GM20000 (cell line): ENCODE results near the gene STON1.
A peak's percentile ranks its signal among the peaks of the same experiment; 100 is the strongest.

Experiments
- DNase-seq: peaks from one replicate; pipeline ENCODE4 v3.0.0; 2012; ENCODE audit warnings: low spot score
- TF ChIP-seq, protein P1 (sequence below): IDR thresholded peaks from 2 replicates; pipeline ENCODE4 v1.5.1; 2012; ENCODE audit warnings: mild to moderate bottlenecking, control low read depth; ENCODE audit errors: extremely low read depth, missing control alignments

STON1 gene, protein sequence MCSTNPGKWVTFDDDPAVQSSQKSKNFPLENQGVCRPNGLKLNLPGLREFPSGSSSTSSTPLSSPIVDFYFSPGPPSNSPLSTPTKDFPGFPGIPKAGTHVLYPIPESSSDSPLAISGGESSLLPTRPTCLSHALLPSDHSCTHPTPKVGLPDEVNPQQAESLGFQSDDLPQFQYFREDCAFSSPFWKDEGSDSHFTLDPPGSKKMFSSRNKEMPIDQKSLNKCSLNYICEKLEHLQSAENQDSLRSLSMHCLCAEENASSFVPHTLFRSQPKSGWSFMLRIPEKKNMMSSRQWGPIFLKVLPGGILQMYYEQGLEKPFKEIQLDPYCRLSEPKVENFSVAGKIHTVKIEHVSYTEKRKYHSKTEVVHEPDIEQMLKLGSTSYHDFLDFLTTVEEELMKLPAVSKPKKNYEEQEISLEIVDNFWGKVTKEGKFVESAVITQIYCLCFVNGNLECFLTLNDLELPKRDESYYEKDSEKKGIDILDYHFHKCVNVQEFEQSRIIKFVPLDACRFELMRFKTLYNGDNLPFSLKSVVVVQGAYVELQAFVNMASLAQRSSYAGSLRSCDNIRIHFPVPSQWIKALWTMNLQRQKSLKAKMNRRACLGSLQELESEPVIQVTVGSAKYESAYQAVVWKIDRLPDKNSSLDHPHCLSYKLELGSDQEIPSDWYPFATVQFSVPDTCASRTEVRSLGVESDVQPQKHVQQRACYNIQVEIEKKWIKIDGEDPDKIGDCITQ

DNA sequence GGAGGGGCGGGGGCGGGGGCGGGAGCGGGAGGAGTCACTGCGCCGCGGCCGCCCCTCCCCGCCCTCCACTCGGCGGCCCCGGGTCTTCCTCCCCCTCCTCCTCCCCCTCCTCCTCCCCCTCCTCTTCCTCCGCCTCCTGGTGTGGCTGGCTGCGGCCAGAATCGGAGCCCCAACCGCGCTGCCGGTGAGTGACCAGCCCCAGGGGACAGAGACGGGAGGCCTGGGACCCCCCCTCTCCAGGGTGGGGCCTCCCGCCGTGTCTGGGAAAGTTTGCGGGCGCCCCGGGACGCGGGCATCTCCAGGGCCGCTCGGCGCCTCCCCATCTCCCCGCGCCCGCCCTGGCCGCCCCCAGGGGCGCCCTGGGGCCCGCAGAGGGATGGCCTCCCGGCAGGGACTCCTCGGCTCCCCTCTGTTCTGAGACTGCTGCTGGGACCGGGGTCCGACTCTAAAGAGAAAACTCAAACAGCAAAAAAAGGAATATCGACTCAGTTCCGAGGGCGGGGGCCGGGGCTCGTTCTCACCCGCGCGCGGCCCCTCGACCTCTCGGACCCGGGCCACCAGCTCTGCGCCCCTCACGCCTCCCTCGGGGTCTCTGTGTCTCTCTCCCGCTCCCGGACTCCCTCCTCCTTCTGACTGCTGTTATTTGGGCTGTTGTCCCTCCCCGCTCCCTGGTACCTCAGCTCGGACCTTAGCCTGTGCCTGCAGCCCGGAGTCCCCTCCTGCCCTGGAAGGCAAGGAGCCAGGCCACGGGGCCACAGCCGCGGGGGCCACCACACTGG lies at the start of gene STON1:
Gene STON1, plus strand, starts transcription at position 122 of the 779 bp plus-strand sequence. CDS start 50,480 bp downstream, outside the sequence.
- peak; percentile 75 for DNase-seq

DNA sequence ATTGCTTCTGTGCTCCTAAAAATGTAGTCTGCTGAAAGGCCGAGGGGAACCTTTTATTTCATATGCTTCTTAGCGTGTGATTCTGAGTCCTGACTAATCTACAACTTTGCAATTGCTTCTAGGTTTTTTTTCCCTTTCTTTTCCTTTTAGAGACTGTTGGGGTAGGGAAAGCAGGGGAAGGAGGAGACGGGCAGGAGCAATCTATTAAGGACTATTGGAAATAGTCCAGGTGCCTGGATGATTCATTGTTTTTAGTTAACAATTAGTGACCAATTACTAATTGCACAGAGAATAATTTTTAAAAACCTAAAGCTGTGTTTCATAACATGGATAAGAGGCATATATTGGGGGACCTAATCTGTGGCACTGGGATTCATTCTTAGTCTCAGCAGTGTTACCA lies 49.4 kb upstream of the STON1 start:
- TF ChIP-seq, protein P1, sequence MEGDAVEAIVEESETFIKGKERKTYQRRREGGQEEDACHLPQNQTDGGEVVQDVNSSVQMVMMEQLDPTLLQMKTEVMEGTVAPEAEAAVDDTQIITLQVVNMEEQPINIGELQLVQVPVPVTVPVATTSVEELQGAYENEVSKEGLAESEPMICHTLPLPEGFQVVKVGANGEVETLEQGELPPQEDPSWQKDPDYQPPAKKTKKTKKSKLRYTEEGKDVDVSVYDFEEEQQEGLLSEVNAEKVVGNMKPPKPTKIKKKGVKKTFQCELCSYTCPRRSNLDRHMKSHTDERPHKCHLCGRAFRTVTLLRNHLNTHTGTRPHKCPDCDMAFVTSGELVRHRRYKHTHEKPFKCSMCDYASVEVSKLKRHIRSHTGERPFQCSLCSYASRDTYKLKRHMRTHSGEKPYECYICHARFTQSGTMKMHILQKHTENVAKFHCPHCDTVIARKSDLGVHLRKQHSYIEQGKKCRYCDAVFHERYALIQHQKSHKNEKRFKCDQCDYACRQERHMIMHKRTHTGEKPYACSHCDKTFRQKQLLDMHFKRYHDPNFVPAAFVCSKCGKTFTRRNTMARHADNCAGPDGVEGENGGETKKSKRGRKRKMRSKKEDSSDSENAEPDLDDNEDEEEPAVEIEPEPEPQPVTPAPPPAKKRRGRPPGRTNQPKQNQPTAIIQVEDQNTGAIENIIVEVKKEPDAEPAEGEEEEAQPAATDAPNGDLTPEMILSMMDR, result no peak
- no peak for DNase-seq

More for the DNA sequence above, at the start of gene STON1:
- TF ChIP-seq, protein P1, result no peak

DNA sequence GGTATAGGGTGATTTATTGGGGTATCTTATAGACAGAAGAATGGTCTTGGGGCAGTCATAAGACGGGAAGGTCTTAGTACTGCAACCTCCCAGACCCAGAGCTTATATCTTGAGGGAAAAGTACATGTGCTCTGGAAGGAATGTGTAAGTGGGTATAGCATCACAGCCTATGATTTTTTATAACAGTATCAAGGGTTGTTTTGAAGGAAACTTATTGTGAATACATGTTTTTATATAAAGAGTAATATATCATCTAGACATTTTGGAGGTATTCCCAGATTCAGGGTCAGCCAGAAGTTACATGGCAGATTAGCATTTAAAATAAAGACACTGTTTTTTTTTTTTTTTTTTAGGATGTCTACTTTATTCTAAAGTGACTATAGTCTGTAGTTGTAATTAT lies 47.6 kb upstream of the STON1 start:
- no peak for DNase-seq
- TF ChIP-seq, protein P1, result no peak

DNA sequence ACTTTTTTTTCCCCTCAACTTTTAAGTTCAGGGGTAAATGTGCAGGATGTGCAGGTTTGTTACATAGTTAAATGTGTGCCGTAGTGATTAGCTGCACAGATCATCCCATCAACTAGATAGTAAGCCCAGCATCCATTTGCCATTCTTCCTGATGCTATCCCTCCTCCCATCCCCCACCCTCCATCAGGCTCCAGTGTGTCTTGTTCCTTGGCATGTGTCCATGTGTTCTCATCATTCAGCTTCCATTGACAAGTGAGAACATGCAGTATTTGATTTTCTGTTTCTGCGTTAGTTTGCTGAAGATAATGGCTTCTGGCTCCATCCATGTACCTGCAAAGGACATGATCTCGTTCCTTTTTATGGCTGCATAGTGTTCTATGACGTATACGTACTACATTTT lies 47.2 kb upstream of the STON1 start:
- TF ChIP-seq, protein P1, result no peak
- DNase-seq, result no peak

DNA sequence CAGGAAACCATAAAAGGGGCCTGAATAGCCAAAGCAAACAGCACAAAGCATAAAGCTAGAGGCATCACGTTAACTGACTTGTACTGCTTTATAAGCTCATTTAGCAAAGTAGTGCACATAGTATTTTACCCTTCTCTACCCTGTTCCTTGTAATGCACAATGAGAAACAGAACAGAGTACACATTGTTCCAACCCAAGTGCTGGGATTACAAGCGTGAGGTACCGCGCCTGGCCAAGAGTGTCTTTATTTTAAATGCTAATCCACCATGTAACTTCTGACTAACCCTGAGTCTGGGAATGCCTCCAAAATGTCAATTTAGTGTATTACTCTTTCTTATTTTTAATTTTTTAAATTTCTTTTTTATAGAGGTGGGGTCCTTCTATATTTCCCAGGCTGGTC lies 46.4 kb upstream of the STON1 start:
- no peak for DNase-seq
- TF ChIP-seq, protein P1, result no peak

DNA sequence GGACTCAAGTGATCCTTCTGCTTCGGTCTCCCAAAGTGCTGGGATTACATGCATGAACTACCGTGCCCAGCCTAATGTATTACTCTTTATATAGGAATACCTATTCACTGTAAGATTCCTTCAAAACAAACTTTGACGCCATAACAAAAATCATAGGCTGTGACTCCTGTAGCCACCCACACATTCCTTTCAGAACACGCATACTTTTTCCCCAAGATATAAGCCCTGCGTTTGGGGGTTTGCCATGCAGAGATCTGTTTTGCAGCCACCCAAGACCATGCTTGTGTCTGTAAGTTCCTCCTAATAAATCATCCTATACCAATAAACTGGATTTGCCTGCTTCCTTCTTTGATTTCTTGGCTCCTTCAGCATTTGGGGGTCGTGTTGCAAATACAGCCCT lies 46.0 kb upstream of the STON1 start:
- TF ChIP-seq, protein P1, result no peak
- no peak for DNase-seq
